ENCODE data around the gene SOX15. TPM values are rescaled to one million over a fixed set of nuclear protein-coding genes. Genes with fewer than 3 reads are reported as not detected.

The SOX15 gene
- total RNA-seq, 1 experiment from 2014 or later: 0.33 TPM

DNA sequence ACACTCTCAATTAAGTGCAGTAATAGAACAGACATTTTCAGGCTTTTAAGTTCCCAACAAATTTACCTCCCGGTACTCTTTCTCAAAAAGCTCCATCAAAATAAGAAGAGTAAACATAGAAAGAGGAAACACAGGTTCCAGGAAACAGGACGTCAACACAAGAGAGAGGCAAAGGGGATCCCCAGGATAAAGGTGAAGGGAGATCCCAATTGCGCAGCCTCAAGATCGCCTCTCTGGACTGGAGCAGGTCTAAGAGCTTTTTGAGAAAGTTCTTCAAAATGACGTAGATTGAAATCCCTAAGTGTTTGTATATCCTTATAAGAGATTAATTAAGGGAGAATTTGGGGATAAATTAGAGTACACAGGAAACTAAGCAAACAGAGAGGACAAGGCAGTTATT is 28.7 kb upstream of the SOX15 start:
- peaks cover 3% of the 10 kb centered on the region; the same call in 1 of the 2 replicates for H3K36me3 ChIP-seq (ENCODE audit: control insufficient read depth, insufficient read depth, low read length)
- ATAC-seq (no peak), DNase-seq (ENCODE audit: low read depth, low spot score) (no peak)
- no peaks in the 10 kb centered on the region for H3K27me3 ChIP-seq (ENCODE audit: control insufficient read depth, insufficient read depth, low read length)
- intact Hi-C loops (cut with micrococcal nuclease; ENCODE audit: unreplicated experiment) (no loop called here), in situ Hi-C loops (cut with HindIII; ENCODE audit: low pct_unique_long_range_greater_than_20kb, low sequenced_read_pairs) (no loop called here)
- no peak for TF ChIP-seq POLR2AphosphoS5 (IDR thresholded peaks at IDR 0.05; ENCODE audit: low read depth, low read length)
- TF ChIP-seq TCF7L2 (IDR thresholded peaks at IDR 0.05; ENCODE audit: low read depth, low read length): no peak
- TF ChIP-seq, protein P1, sequence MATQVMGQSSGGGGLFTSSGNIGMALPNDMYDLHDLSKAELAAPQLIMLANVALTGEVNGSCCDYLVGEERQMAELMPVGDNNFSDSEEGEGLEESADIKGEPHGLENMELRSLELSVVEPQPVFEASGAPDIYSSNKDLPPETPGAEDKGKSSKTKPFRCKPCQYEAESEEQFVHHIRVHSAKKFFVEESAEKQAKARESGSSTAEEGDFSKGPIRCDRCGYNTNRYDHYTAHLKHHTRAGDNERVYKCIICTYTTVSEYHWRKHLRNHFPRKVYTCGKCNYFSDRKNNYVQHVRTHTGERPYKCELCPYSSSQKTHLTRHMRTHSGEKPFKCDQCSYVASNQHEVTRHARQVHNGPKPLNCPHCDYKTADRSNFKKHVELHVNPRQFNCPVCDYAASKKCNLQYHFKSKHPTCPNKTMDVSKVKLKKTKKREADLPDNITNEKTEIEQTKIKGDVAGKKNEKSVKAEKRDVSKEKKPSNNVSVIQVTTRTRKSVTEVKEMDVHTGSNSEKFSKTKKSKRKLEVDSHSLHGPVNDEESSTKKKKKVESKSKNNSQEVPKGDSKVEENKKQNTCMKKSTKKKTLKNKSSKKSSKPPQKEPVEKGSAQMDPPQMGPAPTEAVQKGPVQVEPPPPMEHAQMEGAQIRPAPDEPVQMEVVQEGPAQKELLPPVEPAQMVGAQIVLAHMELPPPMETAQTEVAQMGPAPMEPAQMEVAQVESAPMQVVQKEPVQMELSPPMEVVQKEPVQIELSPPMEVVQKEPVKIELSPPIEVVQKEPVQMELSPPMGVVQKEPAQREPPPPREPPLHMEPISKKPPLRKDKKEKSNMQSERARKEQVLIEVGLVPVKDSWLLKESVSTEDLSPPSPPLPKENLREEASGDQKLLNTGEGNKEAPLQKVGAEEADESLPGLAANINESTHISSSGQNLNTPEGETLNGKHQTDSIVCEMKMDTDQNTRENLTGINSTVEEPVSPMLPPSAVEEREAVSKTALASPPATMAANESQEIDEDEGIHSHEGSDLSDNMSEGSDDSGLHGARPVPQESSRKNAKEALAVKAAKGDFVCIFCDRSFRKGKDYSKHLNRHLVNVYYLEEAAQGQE (IDR thresholded peaks at IDR 0.05; ENCODE audit: insufficient read depth in 1 of 2, low read depth in 2 of 2, low read length in 1 of 2): no peak
- TF ChIP-seq, protein P2, sequence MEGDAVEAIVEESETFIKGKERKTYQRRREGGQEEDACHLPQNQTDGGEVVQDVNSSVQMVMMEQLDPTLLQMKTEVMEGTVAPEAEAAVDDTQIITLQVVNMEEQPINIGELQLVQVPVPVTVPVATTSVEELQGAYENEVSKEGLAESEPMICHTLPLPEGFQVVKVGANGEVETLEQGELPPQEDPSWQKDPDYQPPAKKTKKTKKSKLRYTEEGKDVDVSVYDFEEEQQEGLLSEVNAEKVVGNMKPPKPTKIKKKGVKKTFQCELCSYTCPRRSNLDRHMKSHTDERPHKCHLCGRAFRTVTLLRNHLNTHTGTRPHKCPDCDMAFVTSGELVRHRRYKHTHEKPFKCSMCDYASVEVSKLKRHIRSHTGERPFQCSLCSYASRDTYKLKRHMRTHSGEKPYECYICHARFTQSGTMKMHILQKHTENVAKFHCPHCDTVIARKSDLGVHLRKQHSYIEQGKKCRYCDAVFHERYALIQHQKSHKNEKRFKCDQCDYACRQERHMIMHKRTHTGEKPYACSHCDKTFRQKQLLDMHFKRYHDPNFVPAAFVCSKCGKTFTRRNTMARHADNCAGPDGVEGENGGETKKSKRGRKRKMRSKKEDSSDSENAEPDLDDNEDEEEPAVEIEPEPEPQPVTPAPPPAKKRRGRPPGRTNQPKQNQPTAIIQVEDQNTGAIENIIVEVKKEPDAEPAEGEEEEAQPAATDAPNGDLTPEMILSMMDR (IDR thresholded peaks at IDR 0.05): no peak
- no peak for TF ChIP-seq SIN3A (IDR thresholded peaks at IDR 0.05; ENCODE audit: borderline replicate concordance, insufficient read depth, low read depth, low read length)
- no peak overlapping the region for H3K4me3 ChIP-seq (ENCODE audit: low read depth in 2 of 2, low read length in 2 of 2)
- peaks cover under 1% of the 10 kb centered on the region; the same call in 1 of the 2 replicates for H3K4me1 ChIP-seq (ENCODE audit: control insufficient read depth, insufficient read depth, low read length)
- POLR2A ChIA-PET: no interaction called here
- no peak overlapping the region for H3K27ac ChIP-seq (ENCODE audit: low read length)
- BruUV-seq (replicated peaks): no TSS peak
- no peaks in the 10 kb centered on the region for H3K9me3 ChIP-seq (ENCODE audit: control insufficient read depth, insufficient read depth, low read depth, low read length)
- CTCF ChIA-PET: no interaction called here

DNA sequence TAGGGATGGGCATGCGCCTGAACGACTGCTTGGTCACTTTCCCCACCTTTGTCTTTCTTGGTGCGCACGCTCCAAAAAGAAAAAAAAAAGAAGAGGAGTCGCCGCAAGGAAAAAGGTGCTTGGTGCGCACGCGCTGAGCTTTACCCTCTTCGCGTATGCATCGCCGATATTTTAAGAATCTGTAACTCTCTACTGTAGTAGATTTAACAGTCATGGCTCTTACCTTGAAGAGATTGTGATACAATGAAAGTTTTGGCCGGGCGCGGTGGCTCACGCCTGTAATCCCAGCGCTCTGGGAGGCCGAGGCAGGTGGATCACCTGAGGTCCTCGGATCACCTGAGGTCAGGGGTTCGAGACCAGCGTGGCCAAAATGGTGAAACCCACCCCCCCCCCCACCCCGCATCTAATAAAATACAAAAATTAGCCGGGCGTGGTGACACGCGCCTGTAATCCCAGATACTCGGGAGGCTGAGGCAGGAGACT is 25.4 kb upstream of the SOX15 start:
- ATAC-seq: no peak
- peak overlapping the region; percentile 81 for H3K27ac ChIP-seq (ENCODE audit: low read length)
- CTCF ChIA-PET: interaction anchor here (0.6 kb wide), 1 partner anchor 20 kb away, joined by 3 read pairs; no protein-coding TSS in a partner anchor
- no peak for TF ChIP-seq TCF7L2 (IDR thresholded peaks at IDR 0.05; ENCODE audit: low read depth, low read length)
- TF ChIP-seq, protein P1 (IDR thresholded peaks at IDR 0.05; ENCODE audit: insufficient read depth in 1 of 2, low read depth in 2 of 2, low read length in 1 of 2): no peak
- no peaks in the 10 kb centered on the region for H3K27me3 ChIP-seq (ENCODE audit: control insufficient read depth, insufficient read depth, low read length)
- H3K36me3 ChIP-seq (ENCODE audit: control insufficient read depth, insufficient read depth, low read length): peaks cover 3% of the 10 kb centered on the region; the same call in 1 of the 2 replicates
- no peaks in the 10 kb centered on the region for H3K9me3 ChIP-seq (ENCODE audit: control insufficient read depth, insufficient read depth, low read depth, low read length)
- in situ Hi-C loops (cut with HindIII; ENCODE audit: low pct_unique_long_range_greater_than_20kb, low sequenced_read_pairs) (no loop called here), intact Hi-C loops (cut with micrococcal nuclease; ENCODE audit: unreplicated experiment) (no loop called here)
- peak overlapping the region; percentile 60 to 83 for H3K4me3 ChIP-seq (ENCODE audit: low read depth in 2 of 2, low read length in 2 of 2)
- H3K4me1 ChIP-seq (ENCODE audit: control insufficient read depth, insufficient read depth, low read length): peaks cover 14% of the 10 kb centered on the region
- POLR2A ChIA-PET: interaction anchor here (0.6 kb wide), 3 partner anchors 269 to 555 kb away, joined by 3 to 9 read pairs (median 3); no protein-coding TSS in a partner anchor
- BruUV-seq (replicated peaks): no TSS peak
- no peak for DNase-seq (ENCODE audit: low read depth, low spot score)
